ENCODE results near the gene CDON. TPM values are rescaled to one million over a fixed set of nuclear protein-coding genes. Genes with fewer than 3 reads are reported as not detected.

The CDON gene
- total RNA-seq, 1 experiment from 2014 or later: 34.1 TPM

- ChIA-PET POLR2A (no interaction called here), CTCF (interaction anchor here (0.9 kb wide), 1 partner anchor 127 kb away, joined by 3 read pairs; no protein-coding TSS in a partner anchor)
- no peaks in the 10 kb centered on the region for H3K27me3 Mint-ChIP-seq (ENCODE audit: low read depth)
- ATAC-seq (no peak), DNase-seq (ENCODE audit: low spot score) (no peak)
- H3K9me3 Mint-ChIP-seq: no peaks in the 10 kb centered on the region
- no peaks in the 10 kb centered on the region for H3K36me3 Mint-ChIP-seq
- no peak overlapping the region for H3K27ac Mint-ChIP-seq
- TF ChIP-seq ESRRA (CRISPR knock-in tag; IDR thresholded peaks at IDR 0.05; ENCODE audit: borderline replicate concordance) (no peak), ATF6 (CRISPR knock-in tag; IDR thresholded peaks at IDR 0.05) (no peak), ZNF671 (CRISPR knock-in tag; IDR thresholded peaks at IDR 0.05) (no peak), GABPB1 (CRISPR knock-in tag; IDR thresholded peaks at IDR 0.05) (no peak), ZNF425 (CRISPR knock-in tag; conservative IDR thresholded peaks at IDR 0.05) (no peak)
- H3K4me1 Mint-ChIP-seq: peaks cover 30% of the 10 kb centered on the region
- H3K4me3 Mint-ChIP-seq: no peak overlapping the region
These were observed 128.2 kb downstream of the CDON start for GRCh38 chr11:125934473-125934872.

- POLR2A ChIA-PET: no interaction called here
- no peak overlapping the region for H3K27ac Mint-ChIP-seq
These were observed 129.4 kb downstream of the CDON start for GRCh38 chr11:125933030-125933813.

GRCh38 chr11:125932301-125932700 is 130.4 kb downstream of the CDON start:
- no peak overlapping the region for H3K27ac Mint-ChIP-seq
- peaks cover 25% of the 10 kb centered on the region for H3K4me1 Mint-ChIP-seq
- ATAC-seq (peak; percentile 11), DNase-seq (ENCODE audit: low spot score) (no peak)
- ChIA-PET POLR2A (no interaction called here), CTCF (interaction anchor here (1.0 to 3.1 kb wide), 4 partner anchors 9 to 262 kb away, joined by 4 to 18 read pairs (median 5); no protein-coding TSS in a partner anchor)
- no peaks in the 10 kb centered on the region for H3K9me3 Mint-ChIP-seq
- no peaks in the 10 kb centered on the region for H3K36me3 Mint-ChIP-seq
- no peak overlapping the region for H3K4me3 Mint-ChIP-seq
- H3K27me3 Mint-ChIP-seq (ENCODE audit: low read depth): no peaks in the 10 kb centered on the region
- TF ChIP-seq MXD4 (CRISPR knock-in tag; IDR thresholded peaks at IDR 0.05; ENCODE audit: borderline replicate concordance) (no peak), PRDM15 (CRISPR knock-in tag; IDR thresholded peaks at IDR 0.05) (no peak), ZNF219 (CRISPR knock-in tag; IDR thresholded peaks at IDR 0.05; ENCODE audit: borderline replicate concordance) (no peak), ZNF416 (CRISPR knock-in tag; IDR thresholded peaks at IDR 0.05) (no peak), ZNF263 (CRISPR knock-in tag; IDR thresholded peaks at IDR 0.05; ENCODE audit: low read depth) (no peak), MAX (CRISPR knock-in tag; IDR thresholded peaks at IDR 0.05) (0 out of 2 replicates have a peak, but pooled peaks have one; percentile 2), RORB (CRISPR knock-in tag; IDR thresholded peaks at IDR 0.05) (no peak)

More at GRCh38 chr11:125933030-125933813, 129.4 kb downstream of the CDON start:
- Mint-ChIP-seq H3K27me3 (ENCODE audit: low read depth) (no peaks in the 10 kb centered on the region), H3K4me1 (peaks cover 25% of the 10 kb centered on the region), H3K4me3 (no peak overlapping the region), H3K36me3 (no peaks in the 10 kb centered on the region), H3K9me3 (no peaks in the 10 kb centered on the region)
- no peak for TF ChIP-seq SMAD4 (CRISPR knock-in tag; IDR thresholded peaks at IDR 0.05)
- TF ChIP-seq ZNF671 (CRISPR knock-in tag; IDR thresholded peaks at IDR 0.05): no peak
- TF ChIP-seq ATF6 (CRISPR knock-in tag; IDR thresholded peaks at IDR 0.05): no peak
- no peak for TF ChIP-seq ZNF219 (CRISPR knock-in tag; IDR thresholded peaks at IDR 0.05; ENCODE audit: borderline replicate concordance)
- no peak for TF ChIP-seq OVOL2 (CRISPR knock-in tag; IDR thresholded peaks at IDR 0.05; ENCODE audit: borderline replicate concordance)
- TF ChIP-seq TP53 (CRISPR knock-in tag; IDR thresholded peaks at IDR 0.05): no peak
- no peak for TF ChIP-seq ZBTB43 (CRISPR knock-in tag; IDR thresholded peaks at IDR 0.05)
- no peak for TF ChIP-seq ZNF396 (CRISPR knock-in tag; IDR thresholded peaks at IDR 0.05; ENCODE audit: borderline replicate concordance)
- DNase-seq (ENCODE audit: low spot score): no peak
- CTCF ChIA-PET: interaction anchor here (1.0 to 3.1 kb wide), 4 partner anchors 9 to 261 kb away, joined by 4 to 18 read pairs (median 5); no protein-coding TSS in a partner anchor
- ATAC-seq: peak; percentile 71
